ENCODE results near the gene NFIC. TPM values are rescaled to one million over a fixed set of nuclear protein-coding genes. Genes with fewer than 3 reads are reported as not detected.
A peak's percentile ranks its signal among the peaks of the same experiment; 100 is the strongest.

Gene NFIC
- total and polyA plus RNA-seq, 5 experiments from 2014 or later: 5.8 to 34.8 (median 15.8) TPM

DNA sequence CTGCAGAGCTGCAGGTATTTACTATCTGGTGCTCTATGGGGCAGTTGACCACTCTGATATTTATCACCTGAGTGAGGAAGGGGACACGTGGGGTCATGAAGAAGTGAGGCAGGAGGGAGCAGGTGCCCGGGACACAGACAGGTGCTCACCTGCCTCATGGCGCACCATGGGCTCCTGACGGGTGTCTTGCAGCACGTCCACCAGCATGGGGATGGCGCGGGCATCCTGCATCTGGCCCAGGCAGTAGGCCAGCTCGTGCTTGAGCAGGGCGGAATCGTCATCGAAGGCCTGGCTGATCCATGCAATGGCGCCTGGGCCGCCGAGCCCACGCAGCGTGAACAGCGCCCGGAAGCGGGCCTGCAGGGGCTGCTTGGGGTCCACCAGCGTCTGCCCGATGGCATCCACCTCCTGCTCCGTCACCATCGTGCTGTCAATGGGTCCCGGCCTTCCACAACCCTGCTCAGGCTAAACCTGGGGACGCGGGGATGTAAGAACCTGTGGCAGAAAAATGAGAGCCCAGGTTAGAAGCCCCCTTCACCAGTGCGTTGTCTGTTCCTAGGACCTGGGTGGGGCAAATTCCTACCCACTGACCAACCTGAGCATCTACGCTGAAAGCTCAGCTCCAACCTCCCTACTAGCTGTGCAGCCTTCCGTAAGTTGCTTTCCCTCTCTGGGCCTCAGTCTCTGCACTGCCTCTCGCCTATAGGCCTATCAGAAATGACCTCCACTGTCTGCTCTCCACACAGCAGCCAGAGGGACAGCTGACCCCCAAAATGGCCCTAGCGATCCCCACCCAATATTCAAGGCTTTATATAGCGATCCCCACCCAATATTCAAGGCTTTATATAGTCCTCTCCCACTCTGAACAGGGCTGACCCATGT, 130.2 kb downstream of the NFIC start:
- H3K27me3 Mint-ChIP-seq: no peaks in the 10 kb centered on the region
- POLR2A ChIA-PET: interaction anchor here (0.5 to 0.6 kb wide), 2 partner anchors 279 to 967 kb away, joined by 3 to 6 read pairs; no protein-coding TSS in a partner anchor
- H3K27ac Mint-ChIP-seq: peak overlapping the region in 3 of 10 donors; percentile 9 to 19 (median 16)
- DNase-seq (no peak), ATAC-seq (no peak)
- peak overlapping the region in 1 of 10 donors; percentile 55 for H3K4me3 Mint-ChIP-seq
- H3K4me1 Mint-ChIP-seq: peaks cover 13 to 44% (median 27%) of the 10 kb centered on the region in 4 donors
- no peaks in the 10 kb centered on the region for H3K9me3 Mint-ChIP-seq
- peaks cover 0 to 39% (median 8%) of the 10 kb centered on the region in 3 donors for H3K36me3 Mint-ChIP-seq

- no peak for DNase-seq
- H3K4me1 Mint-ChIP-seq: peaks cover 13 to 44% (median 26%) of the 10 kb centered on the region in 4 donors
- no peaks in the 10 kb centered on the region for H3K27me3 Mint-ChIP-seq
- H3K36me3 Mint-ChIP-seq: peaks cover 0 to 35% (median 5%) of the 10 kb centered on the region in 3 donors
- no peak for ATAC-seq
- H3K27ac Mint-ChIP-seq: peak overlapping the region in 2 of 10 donors; percentile 41 to 46
- no peaks in the 10 kb centered on the region for H3K9me3 Mint-ChIP-seq
- POLR2A ChIA-PET: interaction anchor here (0.7 kb wide), 2 partner anchors 54 to 127 kb away, joined by 3 to 5 read pairs; no protein-coding TSS in a partner anchor
- peak overlapping the region in 7 of 10 donors; percentile 3 to 72 (median 22) for H3K4me3 Mint-ChIP-seq
Measured at GRCh38 chr19:3497757-3498520, 131.6 kb downstream of the NFIC start.

- H3K4me3 Mint-ChIP-seq: peak overlapping the region; percentile 88 to 97 (median 92)
- POLR2A ChIA-PET: interaction anchor here (0.6 to 1.0 kb wide), 8 partner anchors 17 to 967 kb away, joined by 3 to 6 read pairs (median 3); partner anchors contain the start of gene S1PR4
- ATAC-seq (no peak), DNase-seq (peak in 1 of 10 donors; percentile 1)
- H3K27ac Mint-ChIP-seq: peak overlapping the region; percentile 96 to 99 (median 98)
- H3K36me3 Mint-ChIP-seq: peaks cover 0 to 23% (median 5%) of the 10 kb centered on the region in 3 donors
- H3K27me3 Mint-ChIP-seq: no peaks in the 10 kb centered on the region
- H3K4me1 Mint-ChIP-seq: peaks cover 16 to 39% (median 29%) of the 10 kb centered on the region in 4 donors
- no peaks in the 10 kb centered on the region for H3K9me3 Mint-ChIP-seq
Measured at GRCh38 chr19:3499738-3500428, 133.5 kb downstream of the NFIC start.

GRCh38 chr19:3500429-3501101, 134.2 kb downstream of the NFIC start, which contains the start of gene DOHH:
TSS of gene DOHH (minus strand) at chr19:3500674. CDS start at chr19:3496814, 3,860 bp downstream.
- H3K4me1 Mint-ChIP-seq: peaks cover 17 to 40% (median 32%) of the 10 kb centered on the region in 4 donors
- no peaks in the 10 kb centered on the region for H3K27me3 Mint-ChIP-seq
- ATAC-seq (peak; percentile 89 to 91), DNase-seq (peak; percentile 84 to 98 (median 94))
- H3K36me3 Mint-ChIP-seq: peaks cover 0 to 17% (median 5%) of the 10 kb centered on the region in 3 donors
- no peaks in the 10 kb centered on the region for H3K9me3 Mint-ChIP-seq
- POLR2A ChIA-PET: interaction anchor here (0.6 to 1.0 kb wide), 9 partner anchors 8 to 958 kb away, joined by 3 to 6 read pairs (median 3); partner anchors contain the start of genes HMG20B and S1PR4
- H3K4me3 Mint-ChIP-seq: peak within 1 kb of the TSS; percentile 88 to 97 (median 92)
- H3K27ac Mint-ChIP-seq: peak within 1 kb of the TSS; percentile 96 to 99 (median 98)

DNA sequence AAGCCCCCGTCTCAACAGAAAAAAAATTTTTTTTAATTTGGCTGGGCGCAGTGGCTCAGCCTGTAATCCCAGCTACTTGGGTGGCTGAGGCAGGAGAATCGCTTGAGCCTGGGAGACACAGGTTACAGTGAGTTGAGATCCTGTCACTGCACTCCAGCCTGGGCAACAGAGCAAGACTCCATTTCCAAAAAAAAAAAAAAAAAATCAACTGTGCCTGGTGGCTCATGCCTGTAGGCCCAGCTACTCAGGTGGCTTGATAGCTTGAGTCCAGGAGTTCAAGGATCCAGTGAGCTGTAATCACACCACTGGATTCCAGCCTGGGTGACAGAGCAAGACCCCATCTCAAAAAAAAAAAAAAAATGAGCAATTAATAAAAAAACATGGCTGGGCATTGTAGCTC, 135.4 kb downstream of the NFIC start:
- peak overlapping the region in 1 of 10 donors; percentile 29 for H3K27ac Mint-ChIP-seq
- POLR2A ChIA-PET: interaction anchor here (0.6 kb wide), 1 partner anchor 715 kb away, joined by 3 read pairs; no protein-coding TSS in a partner anchor
- ATAC-seq (no peak), DNase-seq (no peak)
- no peaks in the 10 kb centered on the region for H3K9me3 Mint-ChIP-seq
- H3K27me3 Mint-ChIP-seq: no peaks in the 10 kb centered on the region
- H3K4me3 Mint-ChIP-seq: peak overlapping the region in 1 of 10 donors; percentile 56
- peaks cover 0 to 10% (median 4%) of the 10 kb centered on the region in 3 donors for H3K36me3 Mint-ChIP-seq
- peaks cover 18 to 45% (median 36%) of the 10 kb centered on the region in 4 donors for H3K4me1 Mint-ChIP-seq

- Mint-ChIP-seq H3K27ac (peak overlapping the region in 4 of 10 donors; percentile 53 to 95 (median 76)), H3K9me3 (no peaks in the 10 kb centered on the region), H3K4me1 (peaks cover 18 to 46% (median 39%) of the 10 kb centered on the region in 4 donors), H3K27me3 (no peaks in the 10 kb centered on the region), H3K4me3 (no peak overlapping the region), H3K36me3 (peaks cover 0 to 2% (median 0%) of the 10 kb centered on the region in 3 donors)
- POLR2A ChIA-PET: no interaction called here
- ATAC-seq (no peak), DNase-seq (no peak)
Measured at GRCh38 chr19:3503036-3503572, 136.7 kb downstream of the NFIC start.

GRCh38 chr19:3504735-3505134, 138.4 kb downstream of the NFIC start:
- H3K27ac Mint-ChIP-seq: peak overlapping the region; percentile 19 to 100 (median 97)
- POLR2A ChIA-PET: interaction anchor here (0.7 to 0.8 kb wide), 2 partner anchors 183 to 1164 kb away, joined by 3 to 5 read pairs; no protein-coding TSS in a partner anchor
- ATAC-seq (no peak), DNase-seq (no peak)
- peak overlapping the region in 9 of 10 donors; percentile 52 to 99 (median 80) for H3K4me3 Mint-ChIP-seq
- H3K36me3 Mint-ChIP-seq: peaks cover 0 to 15% (median 0%) of the 10 kb centered on the region in 3 donors
- peaks cover 21 to 54% (median 46%) of the 10 kb centered on the region in 4 donors for H3K4me1 Mint-ChIP-seq
- H3K27me3 Mint-ChIP-seq: no peaks in the 10 kb centered on the region
- no peaks in the 10 kb centered on the region for H3K9me3 Mint-ChIP-seq

DNA sequence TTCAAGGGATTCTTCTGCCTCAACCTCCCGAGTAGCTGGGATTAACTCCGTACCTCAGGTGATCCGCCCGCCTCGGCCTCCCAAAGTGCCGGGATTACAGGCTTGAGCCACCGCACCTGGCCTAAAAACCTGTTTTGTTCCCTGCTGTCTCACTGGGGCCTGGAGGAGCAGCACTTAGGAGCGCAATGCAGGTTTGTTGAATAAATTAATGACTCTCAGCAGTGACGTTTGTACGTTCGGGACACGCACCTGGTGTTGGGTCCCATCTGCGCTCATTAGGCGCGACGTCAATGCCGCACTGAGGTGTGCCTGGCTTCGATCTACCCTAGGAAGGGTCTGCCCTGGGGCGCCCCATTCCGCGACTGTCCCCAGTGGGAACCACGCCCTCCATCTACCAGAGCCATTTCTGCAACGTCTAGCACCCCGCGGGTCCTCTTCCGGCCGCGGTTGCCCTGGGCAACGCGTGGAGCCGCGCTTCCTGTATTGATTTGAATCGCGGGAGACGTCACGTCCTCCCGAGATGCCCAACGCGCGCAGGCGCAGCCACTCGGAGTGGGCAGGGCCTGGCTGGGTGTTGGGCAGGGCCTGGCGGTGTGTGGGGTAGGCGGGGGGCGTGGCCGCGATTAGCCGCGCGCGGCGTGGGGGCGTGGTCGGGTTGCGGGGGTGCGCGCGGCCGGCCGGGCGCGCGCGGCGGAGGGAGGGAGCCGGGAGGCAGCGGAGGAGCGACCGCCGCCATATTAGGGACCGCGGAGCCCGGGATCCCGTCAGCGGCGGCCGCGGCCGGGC, 139.4 kb downstream of the NFIC start, which contains the start of gene FZR1:
FZR1 (plus strand) TSS at position 714 of the 786 bp plus-strand sequence. CDS start 16,679 bp downstream, outside the sequence.
- no peaks in the 10 kb centered on the region for H3K27me3 Mint-ChIP-seq
- H3K4me1 Mint-ChIP-seq: peaks cover 23 to 55% (median 47%) of the 10 kb centered on the region in 4 donors
- POLR2A ChIA-PET: interaction anchor here (0.7 to 2.3 kb wide), 9 partner anchors 11 to 1163 kb away, joined by 3 to 17 read pairs (median 3); partner anchors contain the start of genes MFSD12 and MRPL54
- ATAC-seq: peak; percentile 85 to 91
- H3K36me3 Mint-ChIP-seq: peaks cover 0 to 17% (median 0%) of the 10 kb centered on the region in 3 donors
- H3K4me3 Mint-ChIP-seq: peak within 1 kb of the TSS; percentile 80 to 99 (median 94)
- H3K9me3 Mint-ChIP-seq: no peaks in the 10 kb centered on the region
- peak within 1 kb of the TSS; percentile 95 to 100 (median 99) for H3K27ac Mint-ChIP-seq
- peak; percentile 95 to 100 (median 100) for DNase-seq

DNA sequence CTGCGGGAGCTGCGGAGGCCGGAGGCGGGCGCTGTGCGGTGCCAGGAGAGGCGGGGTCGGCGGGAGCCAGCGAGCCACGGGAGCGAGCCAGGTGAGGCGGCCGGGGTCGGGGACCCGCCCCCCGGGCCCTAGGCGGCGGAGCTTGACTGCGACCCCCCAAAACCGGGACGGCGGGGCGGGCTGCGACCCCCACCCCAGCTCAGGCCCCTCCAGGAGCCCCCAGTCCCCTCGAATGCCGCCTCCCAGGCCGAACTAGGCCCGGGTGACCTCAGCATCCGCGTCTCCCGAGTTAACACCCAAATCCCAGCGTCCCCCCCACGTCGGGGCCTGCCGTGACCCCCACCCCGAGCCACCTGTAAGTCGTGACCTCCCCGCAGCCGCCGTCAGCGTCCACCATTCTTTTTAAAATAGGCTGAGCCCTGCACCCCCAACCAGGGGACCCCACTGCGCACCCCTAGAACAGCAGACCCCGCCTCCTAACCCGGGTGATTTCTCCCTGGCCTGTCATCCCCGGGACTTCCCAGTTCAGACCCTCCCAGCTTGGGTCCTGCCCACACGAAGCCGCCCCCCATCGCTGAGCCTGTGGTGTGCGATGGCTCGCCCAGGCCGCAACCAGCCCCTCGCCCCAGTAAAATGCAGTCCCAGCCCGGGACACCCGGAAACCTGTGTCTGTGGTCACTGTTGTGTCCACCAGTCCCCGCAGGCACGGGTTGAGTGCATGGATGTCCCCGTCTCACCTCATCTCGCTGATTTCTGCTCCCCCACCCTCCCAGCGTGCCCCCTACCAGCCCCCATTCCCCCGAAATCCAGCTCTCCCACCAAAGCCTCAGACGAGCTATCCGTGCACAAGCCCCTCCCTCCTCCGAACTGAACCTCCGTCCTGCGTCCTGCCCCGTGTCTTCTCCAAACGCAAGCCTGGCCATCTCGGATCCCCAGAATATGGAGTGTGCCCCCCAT, 140.3 kb downstream of the NFIC start:
- Mint-ChIP-seq H3K36me3 (peaks cover 0 to 17% (median 0%) of the 10 kb centered on the region in 3 donors), H3K4me1 (peaks cover 20 to 54% (median 46%) of the 10 kb centered on the region in 4 donors), H3K27me3 (no peaks in the 10 kb centered on the region), H3K27ac (peak overlapping the region; percentile 43 to 95 (median 90)), H3K4me3 (peak overlapping the region; percentile 80 to 95 (median 88)), H3K9me3 (no peaks in the 10 kb centered on the region)
- POLR2A ChIA-PET: interaction anchor here (0.9 to 2.3 kb wide), 6 partner anchors 10 to 256 kb away, joined by 3 to 17 read pairs (median 4); partner anchors contain the start of genes MFSD12 and MRPL54
- ATAC-seq (peak in 1 of 2 donors; percentile 4), DNase-seq (peak in 7 of 10 donors; percentile 19 to 70 (median 33))

Measured in naive thymus-derived CD8-positive, alpha-beta T cell (primary cell).